Vagina (tissue), 2 donors: ENCODE measurements around the gene DGKI. TPM values are rescaled to one million over a fixed set of nuclear protein-coding genes. Genes with fewer than 3 reads are reported as not detected.

Experiments
- DNase-seq, 2 donors: peaks; one replicate each; pipeline ENCODE4 v3.0.0-alpha.2; 2017; ENCODE audit errors: extremely low spot score in 2 of 2
- H3K27ac ChIP-seq: fragments of 200-600 bp; sonication (generic); one replicate; pipeline ENCODE4 v1.5.1; 2019
- H3K27me3 ChIP-seq: fragments of 200-600 bp; sonication (generic); one replicate; pipeline ENCODE4 v1.5.1; 2019
- H3K36me3 ChIP-seq, 2 donors: fragments of 200-600 bp; sonication (generic); one replicate each; pipeline ENCODE4 v1.5.1; 2017 to 2019
- H3K4me1 ChIP-seq: fragments of 200-600 bp; sonication (generic); one replicate; pipeline ENCODE4 v1.5.1; 2019
- H3K4me3 ChIP-seq, 2 donors: fragments of 200-600 bp; sonication (generic); 1 replicate in 1 of 2; 2 replicates in 1 of 2; pipeline ENCODE4 v1.5.1; 2016 to 2019
- H3K9me3 ChIP-seq: fragments of 200-600 bp; sonication (generic); one replicate; pipeline ENCODE4 v1.5.1; 2019
- CTCF ChIP-seq, 3 experiments: fragments of 450-650 bp in 2 of 3; fragments of 200-600 bp in 1 of 3; sonication (generic) in 1 of 3; IDR thresholded peaks; one replicate each; pipeline ENCODE4 v1.5.1; 2017 to 2019; ENCODE audit warnings: antibody characterized with exemption in 3 of 3, mild to moderate bottlenecking in 2 of 3, moderate library complexity in 2 of 3
- POLR2A ChIP-seq, 2 donors: fragments of 450-650 bp; IDR thresholded peaks; one replicate each; pipeline ENCODE4 v1.6.1; 2017; ENCODE audit warnings: antibody characterized with exemption in 2 of 2, mild to moderate bottlenecking in 2 of 2, moderate library complexity in 2 of 2
- POLR2AphosphoS5 ChIP-seq, 2 donors: sonication (generic); formaldehyde crosslinking; IDR thresholded peaks; one replicate each; pipeline ENCODE4 v1.9.0; 2017; ENCODE audit warnings: antibody characterized with exemption in 2 of 2, mild to moderate bottlenecking in 2 of 2, low read depth in 1 of 2; ENCODE audit not compliant: insufficient read depth in 1 of 2
- intact Hi-C: fragments of 100-400 bp; cut with DNase I; formaldehyde crosslinking; loops from one replicate; pipeline ENCODE4 v1.15.1; 2023
- total RNA-seq: library from RNA; depleted of rRNA; stranded (reverse); fragments of >200 nt; gene quantifications from one replicate; pipeline ENCODE4 v1.2.3, GENCODE V29; 2016

DGKI gene
- total RNA-seq, 1 donor from 2014 or later, result 1.2 TPM

GRCh38 chr7:137741443-137741842 lies 105.3 kb downstream of the DGKI start:
- Histone ChIP-seq H3K9me3 (no peaks in the 10 kb centered on the region), H3K36me3 (no peaks in the 10 kb centered on the region), H3K27ac (no peak overlapping the region), H3K4me3 (no peak overlapping the region), H3K27me3 (no peaks in the 10 kb centered on the region), H3K4me1 (no peaks in the 10 kb centered on the region)
- TF ChIP-seq POLR2A (IDR thresholded peaks at IDR 0.05) (no peak), POLR2AphosphoS5 (IDR thresholded peaks at IDR 0.05; ENCODE audit: insufficient read depth in 1 of 2, low read depth in 1 of 2) (no peak), CTCF (IDR thresholded peaks at IDR 0.05) (no peak)
- intact Hi-C loops, result no loop called here
- no peak for DNase-seq

- Histone ChIP-seq H3K27ac (no peak overlapping the region), H3K4me1 (no peaks in the 10 kb centered on the region), H3K27me3 (no peaks in the 10 kb centered on the region), H3K4me3 (no peak overlapping the region), H3K9me3 (no peaks in the 10 kb centered on the region), H3K36me3 (no peaks in the 10 kb centered on the region)
- DNase-seq, result no peak
- intact Hi-C loops, result no loop called here
- TF ChIP-seq POLR2AphosphoS5 (IDR thresholded peaks at IDR 0.05; ENCODE audit: insufficient read depth in 1 of 2, low read depth in 1 of 2), result no peak
- no peak for TF ChIP-seq POLR2A (IDR thresholded peaks at IDR 0.05)
- no peak for TF ChIP-seq CTCF (IDR thresholded peaks at IDR 0.05)
Observed at GRCh38 chr7:137734221-137734620, 112.6 kb downstream of the DGKI start.

- no peak overlapping the region for H3K4me3 ChIP-seq
- H3K4me1 ChIP-seq, result no peaks in the 10 kb centered on the region
- no peak for DNase-seq
- no peak overlapping the region for H3K27ac ChIP-seq
- no peaks in the 10 kb centered on the region for H3K9me3 ChIP-seq
- intact Hi-C loops, result no loop called here
- H3K36me3 ChIP-seq, result no peaks in the 10 kb centered on the region
- no peaks in the 10 kb centered on the region for H3K27me3 ChIP-seq
- TF ChIP-seq POLR2A (IDR thresholded peaks at IDR 0.05) (no peak), POLR2AphosphoS5 (IDR thresholded peaks at IDR 0.05; ENCODE audit: insufficient read depth in 1 of 2, low read depth in 1 of 2) (no peak), CTCF (IDR thresholded peaks at IDR 0.05) (no peak)
Observed at GRCh38 chr7:137732168-137732567, 114.6 kb downstream of the DGKI start.

GRCh38 chr7:137731436-137731835 lies 115.3 kb downstream of the DGKI start:
- Histone ChIP-seq H3K27ac (no peak overlapping the region), H3K27me3 (no peaks in the 10 kb centered on the region), H3K36me3 (no peaks in the 10 kb centered on the region), H3K4me3 (no peak overlapping the region), H3K4me1 (no peaks in the 10 kb centered on the region), H3K9me3 (no peaks in the 10 kb centered on the region)
- DNase-seq, result no peak
- intact Hi-C loops, result no loop called here
- TF ChIP-seq CTCF (IDR thresholded peaks at IDR 0.05) (no peak), POLR2A (IDR thresholded peaks at IDR 0.05) (no peak), POLR2AphosphoS5 (IDR thresholded peaks at IDR 0.05; ENCODE audit: insufficient read depth in 1 of 2, low read depth in 1 of 2) (no peak)

GRCh38 chr7:137728426-137728825 lies 118.3 kb downstream of the DGKI start:
- Histone ChIP-seq H3K36me3 (no peaks in the 10 kb centered on the region), H3K9me3 (no peaks in the 10 kb centered on the region), H3K4me1 (no peaks in the 10 kb centered on the region), H3K4me3 (no peak overlapping the region), H3K27ac (no peak overlapping the region), H3K27me3 (no peaks in the 10 kb centered on the region)
- no peak for TF ChIP-seq CTCF (IDR thresholded peaks at IDR 0.05)
- TF ChIP-seq POLR2A (IDR thresholded peaks at IDR 0.05), result no peak
- no peak for TF ChIP-seq POLR2AphosphoS5 (IDR thresholded peaks at IDR 0.05; ENCODE audit: insufficient read depth in 1 of 2, low read depth in 1 of 2)
- DNase-seq, result no peak
- intact Hi-C loops, result no loop called here
